Measurements from ENCODE around the gene MME. TPM values are rescaled to one million over a fixed set of nuclear protein-coding genes. Genes with fewer than 3 reads are reported as not detected.

The MME gene
- total and polyA plus RNA-seq, 2 of the 8 experiments (the other 6 are each of a cell fraction or from before 2014, with no cell fraction given), result 5.0 to 39.6 TPM

DNA sequence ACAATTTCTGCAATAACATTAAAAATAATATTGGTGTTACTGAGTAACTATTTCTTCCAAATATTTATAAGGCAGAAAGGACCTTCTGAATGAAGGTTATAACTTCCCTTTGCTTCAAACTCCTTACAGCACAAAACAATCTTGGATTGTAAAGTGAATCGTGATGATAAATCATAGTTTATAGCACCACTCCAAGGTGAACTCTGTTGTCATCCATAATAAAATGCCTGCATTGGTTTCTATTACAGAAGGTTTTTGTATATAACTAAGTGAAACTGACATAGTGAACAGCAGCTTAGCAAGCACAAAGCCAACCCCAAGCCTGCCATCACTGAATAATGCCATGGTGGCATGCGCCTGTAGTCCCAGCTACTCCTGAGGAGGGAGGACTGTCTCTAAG is 86.3 kb downstream of the MME start:
- Histone ChIP-seq H2BK20ac (ENCODE audit: low read length) (no peak overlapping the region), H3K14ac (ENCODE audit: insufficient read length) (no peak overlapping the region), H3K4ac (replicated peaks; ENCODE audit: insufficient read length, low read depth, low read length) (no peak overlapping the region), H3K23ac (ENCODE audit: insufficient read length) (no peak overlapping the region), H2BK15ac (ENCODE audit: low read length) (no peak overlapping the region), H4K8ac (ENCODE audit: extremely low read depth, insufficient read depth, low read length) (no peak overlapping the region), H4K91ac (replicated peaks; ENCODE audit: insufficient read length, low read length) (no peak overlapping the region), H3K9ac (replicated peaks in 1 of 4; ENCODE audit: extremely low read depth in 1 of 4, low read depth in 3 of 4, low read length in 3 of 4) (no peak overlapping the region), H4K5ac (ENCODE audit: insufficient read length, low read depth, low read length) (no peak overlapping the region), H3K79me1 (ENCODE audit: low read depth, low read length) (no peaks in the 10 kb centered on the region), H3K23me2 (ENCODE audit: low read depth, low read length) (no peaks in the 10 kb centered on the region), H2AFZ (ENCODE audit: low read length) (no peak overlapping the region), H3K4me3 (ENCODE audit: extremely low read depth in 1 of 4, insufficient read depth in 2 of 4, low read depth in 3 of 4, low read length in 4 of 4) (no peak overlapping the region), H3K4me1 (replicated peaks in 1 of 4; ENCODE audit: control insufficient read depth in 3 of 4, insufficient read depth in 4 of 4, low read length in 3 of 4) (no peaks in the 10 kb centered on the region), H3K9me3 (ENCODE audit: insufficient read depth in 2 of 2, low read depth in 1 of 2, low read length in 1 of 2) (no peaks in the 10 kb centered on the region), H2BK5ac (ENCODE audit: low read depth, low read length) (no peak overlapping the region), H4K20me1 (replicated peaks in 1 of 2; ENCODE audit: control insufficient read depth in 1 of 2, insufficient read depth in 2 of 2, low read length in 2 of 2) (no peaks in the 10 kb centered on the region), H3K27ac (ENCODE audit: low read depth, low read length) (no peak overlapping the region), H2AK5ac (ENCODE audit: low read depth, low read length) (no peak overlapping the region), H3K18ac (ENCODE audit: extremely low read depth, low read length) (no peak overlapping the region), H3K4me2 (ENCODE audit: insufficient read depth in 1 of 2, low read depth in 2 of 2, low read length in 2 of 2) (no peak overlapping the region), H3K27me3 (replicated peaks in 1 of 4; ENCODE audit: control insufficient read depth in 3 of 4, extremely low read depth in 1 of 4, insufficient read depth in 3 of 4, low read length in 3 of 4) (peaks cover 0 to 1% (median 0%) of the 10 kb centered on the region in 4 experiments; a peak in 1 of 7 replicates), H3K56ac (replicated peaks; ENCODE audit: insufficient read length, low read depth, low read length) (no peak overlapping the region), H2BK120ac (replicated peaks; ENCODE audit: low read depth, low read length) (no peak overlapping the region), H3K36me3 (ENCODE audit: control insufficient read depth in 2 of 4, insufficient read depth in 4 of 4, low read length in 3 of 4) (no peaks in the 10 kb centered on the region; a peak in 2 of 8 replicates), H3K79me2 (ENCODE audit: control insufficient read depth in 1 of 2, insufficient read depth in 2 of 2, low read length in 2 of 2) (no peaks in the 10 kb centered on the region), H2BK12ac (ENCODE audit: low read depth, low read length) (no peak overlapping the region)
- FAIRE-seq (no peak), DNase-seq (ENCODE audit: low read depth in 1 of 2, low spot score in 2 of 2) (no peak)
- POLR2A ChIA-PET (ENCODE audit: partially characterized antibody), result no interaction called here
- CTCF ChIA-PET (ENCODE audit: partially characterized antibody), result no interaction called here
- whole genome bisulfite sequencing, 2 experiments (ENCODE audit: extremely low coverage in 1 of 2, insufficient coverage in 1 of 2, insufficient read length in 1 of 2, insufficient replicate concordance in 2 of 2, low coverage in 1 of 2, low lambda C conversion rate in 2 of 2, missing lambda C conversion rate in 1 of 2), result 100% methylated on average over 2 of the region's 2 CpGs; no CpG with 5 or more reads in 1 of the 2 experiments
- TF ChIP-seq BCL11A (IDR thresholded peaks at IDR 0.05; ENCODE audit: low read depth in 2 of 2, low read length in 2 of 2), result no peak
- no peak for TF ChIP-seq SP1 (IDR thresholded peaks at IDR 0.05; ENCODE audit: low read depth, low read length)
- TF ChIP-seq, protein P1, sequence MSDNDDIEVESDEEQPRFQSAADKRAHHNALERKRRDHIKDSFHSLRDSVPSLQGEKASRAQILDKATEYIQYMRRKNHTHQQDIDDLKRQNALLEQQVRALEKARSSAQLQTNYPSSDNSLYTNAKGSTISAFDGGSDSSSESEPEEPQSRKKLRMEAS (IDR thresholded peaks at IDR 0.05), result no peak

All from H1 (cell line).